ENCODE results near the gene DCTN4. TPM values are rescaled to one million over a fixed set of nuclear protein-coding genes. Genes with fewer than 3 reads are reported as not detected.
A peak's percentile ranks its signal among the peaks of the same experiment; 100 is the strongest.

The DCTN4 gene
- polyA plus RNA-seq, 2 of the 4 experiments (the other 2 are of a cell fraction), result 18.7 to 38.4 TPM

DNA sequence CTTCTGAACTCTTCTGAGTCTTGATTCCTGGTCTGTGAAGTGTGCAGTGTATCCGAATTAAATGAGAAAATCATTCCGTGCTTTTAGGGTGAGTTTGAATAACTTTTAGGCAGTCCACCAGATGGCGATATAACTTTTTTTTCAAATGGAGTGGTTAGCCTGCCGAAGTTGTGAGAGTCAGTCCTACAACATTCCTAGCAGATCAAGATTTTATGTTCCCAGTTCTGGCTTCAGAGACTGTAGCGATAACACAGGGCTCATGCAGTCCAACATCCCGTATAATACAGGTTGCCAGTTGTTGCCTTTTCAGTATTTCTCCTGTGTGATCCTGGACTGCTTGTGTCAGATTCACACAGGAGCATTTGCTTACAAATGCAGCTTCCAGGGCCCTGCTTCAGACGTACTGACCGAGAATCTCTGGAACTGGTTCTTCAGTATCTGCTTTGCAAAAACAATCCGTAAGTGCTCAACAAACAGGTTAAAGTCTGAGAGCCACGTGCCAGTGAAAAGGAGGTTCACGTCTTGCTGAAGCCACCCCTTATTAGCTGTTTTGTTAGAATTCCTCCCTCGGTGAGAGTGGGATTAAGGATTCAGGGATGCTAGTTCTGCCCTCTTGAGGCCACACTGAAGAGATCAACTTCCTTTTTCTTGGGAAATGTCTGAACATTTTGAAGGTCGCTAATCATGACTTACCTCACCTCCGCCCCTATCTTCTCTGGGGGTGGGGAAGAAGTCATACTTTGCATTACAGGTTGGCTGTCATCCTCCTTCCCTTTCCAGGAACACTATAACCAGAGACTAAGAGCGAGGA lies 42.5 kb upstream of the DCTN4 start:
- POLR2A ChIA-PET, result no interaction called here
- 2% methylated on average over 15 of the region's 15 CpGs for WGBS (ENCODE audit: missing lambda C conversion rate)

GRCh38 chr5:150797384-150797783 lies 38.6 kb upstream of the DCTN4 start:
- Histone ChIP-seq H3K27ac (no peak overlapping the region), H3K4me2 (no peak overlapping the region), H3K4me3 (no peak overlapping the region), H3K4me1 (no peaks in the 10 kb centered on the region), H3K9me3 (no peaks in the 10 kb centered on the region)
- CTCF ChIA-PET, result no interaction called here
- WGBS (ENCODE audit: missing lambda C conversion rate), result 74% methylated on average over 2 of the region's 2 CpGs
- DNase-seq (ENCODE audit: low read depth in 1 of 2, low spot score in 1 of 2), result no peak
- FAIRE-seq, result no peak
- POLR2A ChIA-PET, result no interaction called here
- ATAC-seq, result no peak
- TF ChIP-seq USF2 (IDR thresholded peaks at IDR 0.05), result no peak
- TF ChIP-seq RAD21 (conservative IDR thresholded peaks at IDR 0.05 in 1 of 2, IDR thresholded peaks at IDR 0.05 in 1 of 2), result no peak
- no peak for TF ChIP-seq CBX2 (IDR thresholded peaks at IDR 0.05; ENCODE audit: borderline replicate concordance, low read depth)
- no peak for TF ChIP-seq BCL3 (IDR thresholded peaks at IDR 0.05)
- no peak for TF ChIP-seq NPAS2 (CRISPR knock-in tag; IDR thresholded peaks at IDR 0.05; ENCODE audit: borderline replicate concordance)
- no peak for TF ChIP-seq FOSB (CRISPR knock-in tag; IDR thresholded peaks at IDR 0.05)
- TF ChIP-seq CBX8 (IDR thresholded peaks at IDR 0.05), result no peak
- TF ChIP-seq CEBPB (IDR thresholded peaks at IDR 0.05), result no peak
- no peak for TF ChIP-seq PHF8 (IDR thresholded peaks at IDR 0.05; ENCODE audit: borderline replicate concordance, low read depth)
- TF ChIP-seq RFX5 (IDR thresholded peaks at IDR 0.05), result no peak
- no peak for TF ChIP-seq CHD4 (IDR thresholded peaks at IDR 0.05; ENCODE audit: borderline replicate concordance)
- TF ChIP-seq REST (IDR thresholded peaks at IDR 0.05), result no peak
- TF ChIP-seq POLR2A (IDR thresholded peaks at IDR 0.05; ENCODE audit: low read length), result no peak
- TF ChIP-seq CTCF (IDR thresholded peaks at IDR 0.05), result no peak
- no peak for TF ChIP-seq GATA3 (IDR thresholded peaks at IDR 0.05; ENCODE audit: borderline replicate concordance)

More for the DNA sequence above, 42.5 kb upstream of the DCTN4 start:
- peak; percentile 98 for FAIRE-seq
- Histone ChIP-seq H3K27ac (peak overlapping the region; percentile 12 to 50; a peak in 2 of 6 replicates), H3K9me3 (peaks cover 12% of the 10 kb centered on the region; the same call in 2 of the 3 replicates), H3K4me3 (peak overlapping the region; percentile 29), H3K4me1 (no peaks in the 10 kb centered on the region), H3K4me2 (peak overlapping the region; percentile 54)
- ATAC-seq, result peak; percentile 89 to 97
- CTCF ChIA-PET, result interaction anchor here (0.6 to 2.5 kb wide), 25 partner anchors 9 to 446 kb away, joined by 3 to 33 read pairs (median 4); partner anchors contain the start of genes IRGM and SMIM3
- TF ChIP-seq CTCF (IDR thresholded peaks at IDR 0.05) (peak; percentile 67), NPAS2 (CRISPR knock-in tag; IDR thresholded peaks at IDR 0.05; ENCODE audit: borderline replicate concordance) (no peak), RNF2 (IDR thresholded peaks at IDR 0.05; ENCODE audit: borderline replicate concordance, low read depth) (no peak), SMC3 (IDR thresholded peaks at IDR 0.05) (peak; percentile 63; the same call in 2 of the 3 replicates), RAD21 (conservative IDR thresholded peaks at IDR 0.05 in 1 of 2, IDR thresholded peaks at IDR 0.05 in 1 of 2) (peak; percentile 58 to 63; a peak in 4 of 5 replicates), JUN (IDR thresholded peaks at IDR 0.05) (no peak), BHLHE40 (IDR thresholded peaks at IDR 0.05; ENCODE audit: low read depth, low read length) (no peak), USF2 (IDR thresholded peaks at IDR 0.05) (no peak), CBX8 (IDR thresholded peaks at IDR 0.05) (no peak)
- peak; percentile 59 to 71 for DNase-seq (ENCODE audit: low read depth in 1 of 2, low spot score in 1 of 2)
